Endothelial cell of umbilical vein (primary cell): ENCODE measurements around the gene TH.

Experiments
- CTCF ChIP-seq, 2 donors: IDR thresholded peaks; 1 replicate in 1 of 2; 2 replicates in 1 of 2; pipeline ENCODE4 v1.5.1; 2011; ENCODE audit warnings: low read length in 2 of 2, mild to moderate bottlenecking in 2 of 2, moderate library complexity in 2 of 2, control low read depth in 1 of 2, inconsistent platforms in 1 of 2, low read depth in 1 of 2; ENCODE audit not compliant: insufficient read depth in 1 of 2; ENCODE audit errors: extremely low read depth in 1 of 2
- EZH2 ChIP-seq: IDR thresholded peaks from 2 replicates; pipeline ENCODE4 v1.6.1; 2012; ENCODE audit warnings: borderline replicate concordance, low read depth, mild to moderate bottlenecking, moderate library complexity, low read length, inconsistent platforms; ENCODE audit not compliant: severe bottlenecking
- MYC ChIP-seq: IDR thresholded peaks from one replicate; pipeline ENCODE4 v1.6.1; 2011; ENCODE audit warnings: mild to moderate bottlenecking, low read depth, low read length
- POLR2A ChIP-seq: IDR thresholded peaks from 2 replicates; pipeline ENCODE4 v1.6.1; 2012; ENCODE audit warnings: low read depth, mild to moderate bottlenecking, control low read depth, low read length

- TF ChIP-seq CTCF (IDR thresholded peaks at IDR 0.05; ENCODE audit: extremely low read depth in 1 of 2, insufficient read depth in 1 of 2, low read depth in 1 of 2, low read length in 2 of 2) (no peak), EZH2 (no peak), POLR2A (no peak), MYC (no peak)
Measured at GRCh38 chr11:2191883-2192282, 20.3 kb upstream of the TH start.
